Measurements from ENCODE around the gene RAB11A. TPM values are rescaled to one million over a fixed set of nuclear protein-coding genes. Genes with fewer than 3 reads are reported as not detected.

RAB11A gene
- total RNA-seq, 1 donor from 2014 or later: 153 TPM

DNA sequence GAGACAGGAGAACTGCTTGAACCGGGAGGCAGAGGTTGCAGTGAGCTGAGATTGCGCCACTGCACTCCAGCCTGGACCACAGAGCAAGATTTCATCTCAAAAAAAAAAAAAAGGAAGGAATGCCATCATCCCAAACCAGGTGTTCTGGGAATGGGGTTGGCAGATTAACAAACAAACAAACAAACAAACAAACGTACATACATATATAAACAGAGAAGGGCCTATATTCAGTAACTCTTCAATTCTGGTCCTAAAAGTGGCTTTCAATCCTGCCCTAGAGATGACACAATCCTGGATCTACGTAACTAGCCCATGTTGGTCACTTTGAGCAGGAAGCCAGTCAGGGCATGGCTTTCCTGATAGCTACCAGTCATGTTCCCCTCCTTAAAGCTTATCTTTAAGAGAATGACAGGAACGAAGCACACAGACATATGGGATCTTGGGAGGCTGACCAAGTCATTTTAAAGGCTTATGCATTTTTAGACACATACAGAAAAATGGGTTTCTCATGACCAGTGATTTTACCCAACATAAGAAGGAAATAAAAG lies 29.9 kb upstream of the RAB11A start:
- no peak for DNase-seq (ENCODE audit: low spot score)
- H3K27ac Mint-ChIP-seq (ENCODE audit: unreplicated experiment): no peak overlapping the region

GRCh38 chr15:65839985-65840384 lies 29.3 kb upstream of the RAB11A start:
- Mint-ChIP-seq H3K36me3 (ENCODE audit: low read depth) (no peaks in the 10 kb centered on the region), H3K27ac (ENCODE audit: unreplicated experiment) (no peak overlapping the region), H3K4me3 (ENCODE audit: unreplicated experiment) (no peak overlapping the region), H3K27me3 (ENCODE audit: low read depth) (peaks cover 13% of the 10 kb centered on the region), H3K4me1 (ENCODE audit: low read depth) (peaks cover 18% of the 10 kb centered on the region), H3K9me3 (ENCODE audit: low read depth) (peaks cover 4% of the 10 kb centered on the region)
- no peak for DNase-seq (ENCODE audit: low spot score)
- TF ChIP-seq, protein P1, sequence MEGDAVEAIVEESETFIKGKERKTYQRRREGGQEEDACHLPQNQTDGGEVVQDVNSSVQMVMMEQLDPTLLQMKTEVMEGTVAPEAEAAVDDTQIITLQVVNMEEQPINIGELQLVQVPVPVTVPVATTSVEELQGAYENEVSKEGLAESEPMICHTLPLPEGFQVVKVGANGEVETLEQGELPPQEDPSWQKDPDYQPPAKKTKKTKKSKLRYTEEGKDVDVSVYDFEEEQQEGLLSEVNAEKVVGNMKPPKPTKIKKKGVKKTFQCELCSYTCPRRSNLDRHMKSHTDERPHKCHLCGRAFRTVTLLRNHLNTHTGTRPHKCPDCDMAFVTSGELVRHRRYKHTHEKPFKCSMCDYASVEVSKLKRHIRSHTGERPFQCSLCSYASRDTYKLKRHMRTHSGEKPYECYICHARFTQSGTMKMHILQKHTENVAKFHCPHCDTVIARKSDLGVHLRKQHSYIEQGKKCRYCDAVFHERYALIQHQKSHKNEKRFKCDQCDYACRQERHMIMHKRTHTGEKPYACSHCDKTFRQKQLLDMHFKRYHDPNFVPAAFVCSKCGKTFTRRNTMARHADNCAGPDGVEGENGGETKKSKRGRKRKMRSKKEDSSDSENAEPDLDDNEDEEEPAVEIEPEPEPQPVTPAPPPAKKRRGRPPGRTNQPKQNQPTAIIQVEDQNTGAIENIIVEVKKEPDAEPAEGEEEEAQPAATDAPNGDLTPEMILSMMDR (IDR thresholded peaks at IDR 0.05): no peak

More for the DNA sequence above, 29.9 kb upstream of the RAB11A start:
- Mint-ChIP-seq H3K9me3 (ENCODE audit: low read depth) (peaks cover 4% of the 10 kb centered on the region), H3K36me3 (ENCODE audit: low read depth) (no peaks in the 10 kb centered on the region), H3K4me1 (ENCODE audit: low read depth) (peaks cover 20% of the 10 kb centered on the region), H3K4me3 (ENCODE audit: unreplicated experiment) (no peak overlapping the region), H3K27me3 (ENCODE audit: low read depth) (peaks cover 13% of the 10 kb centered on the region)
- TF ChIP-seq, protein P1 (IDR thresholded peaks at IDR 0.05): no peak

- TF ChIP-seq, protein P1 (IDR thresholded peaks at IDR 0.05): no peak
- Mint-ChIP-seq H3K9me3 (ENCODE audit: low read depth) (peaks cover 4% of the 10 kb centered on the region), H3K4me3 (ENCODE audit: unreplicated experiment) (no peak overlapping the region), H3K4me1 (ENCODE audit: low read depth) (peaks cover 15% of the 10 kb centered on the region), H3K36me3 (ENCODE audit: low read depth) (no peaks in the 10 kb centered on the region), H3K27me3 (ENCODE audit: low read depth) (peaks cover 16% of the 10 kb centered on the region), H3K27ac (ENCODE audit: unreplicated experiment) (no peak overlapping the region)
- no peak for DNase-seq (ENCODE audit: low spot score)
Observed at GRCh38 chr15:65841121-65841930, 28.0 kb upstream of the RAB11A start.

DNA sequence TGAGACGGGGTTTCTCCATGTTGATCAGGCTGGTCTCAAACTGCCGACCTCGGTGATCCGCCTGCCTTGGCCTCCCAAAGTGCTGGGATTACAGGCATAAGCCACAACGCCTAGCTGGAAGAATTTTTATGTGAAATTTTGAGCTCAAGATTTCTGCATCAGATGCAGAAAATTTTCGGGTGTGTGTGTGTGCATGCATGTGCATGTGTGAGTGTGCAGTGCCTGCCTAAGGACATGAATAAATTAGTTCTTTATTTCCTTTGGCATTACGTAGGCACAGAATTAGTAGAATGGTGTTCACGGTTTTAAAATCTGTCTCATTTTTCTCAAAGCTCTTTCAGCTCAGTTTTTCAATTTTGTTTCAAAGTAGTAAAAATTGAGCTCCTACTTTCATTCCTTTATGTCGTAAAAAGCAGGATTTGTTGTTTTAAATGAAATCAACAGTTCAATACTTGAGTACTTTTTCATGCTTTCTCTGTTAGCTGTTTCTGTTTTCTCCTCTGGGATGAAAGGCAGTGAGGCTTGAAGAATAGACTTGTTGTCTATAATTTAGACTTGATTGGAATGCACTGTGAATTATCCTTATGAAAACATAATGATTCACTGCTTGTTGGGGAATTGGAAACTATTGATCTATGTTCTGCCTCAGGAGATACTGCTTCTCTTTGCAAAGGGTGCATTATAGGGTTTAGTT lies 23.3 kb upstream of the RAB11A start:
- Mint-ChIP-seq H3K4me1 (ENCODE audit: low read depth) (peaks cover 8% of the 10 kb centered on the region), H3K27me3 (ENCODE audit: low read depth) (peaks cover 15% of the 10 kb centered on the region), H3K4me3 (ENCODE audit: unreplicated experiment) (no peak overlapping the region), H3K9me3 (ENCODE audit: low read depth) (peaks cover 4% of the 10 kb centered on the region), H3K36me3 (ENCODE audit: low read depth) (no peaks in the 10 kb centered on the region), H3K27ac (ENCODE audit: unreplicated experiment) (no peak overlapping the region)
- TF ChIP-seq, protein P1 (IDR thresholded peaks at IDR 0.05): no peak
- no peak for DNase-seq (ENCODE audit: low spot score)

DNA sequence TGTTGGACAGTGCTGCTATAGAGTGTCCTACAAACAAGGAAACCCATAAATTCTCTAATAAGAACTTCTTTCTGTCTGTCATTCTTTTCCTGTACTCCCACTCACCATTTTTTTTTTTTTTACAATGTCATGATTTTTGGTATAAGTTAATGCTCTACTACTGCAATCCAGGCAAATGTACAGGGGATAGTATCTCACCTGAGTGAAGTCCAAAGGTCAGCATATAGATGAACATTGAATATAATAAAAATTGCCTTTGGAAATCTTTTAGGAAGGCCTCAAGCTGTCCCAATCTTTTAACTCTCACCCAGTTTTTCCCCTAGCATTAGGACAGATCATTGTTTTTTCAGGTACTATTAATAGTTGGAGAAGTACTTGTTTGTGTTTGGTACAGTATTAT lies 21.3 kb upstream of the RAB11A start:
- TF ChIP-seq, protein P1 (IDR thresholded peaks at IDR 0.05): no peak
- H3K27ac Mint-ChIP-seq (ENCODE audit: unreplicated experiment): no peak overlapping the region
- no peaks in the 10 kb centered on the region for H3K4me1 Mint-ChIP-seq (ENCODE audit: low read depth)
- DNase-seq (ENCODE audit: low spot score): no peak
- no peaks in the 10 kb centered on the region for H3K36me3 Mint-ChIP-seq (ENCODE audit: low read depth)
- H3K9me3 Mint-ChIP-seq (ENCODE audit: low read depth): peaks cover 4% of the 10 kb centered on the region
- H3K4me3 Mint-ChIP-seq (ENCODE audit: unreplicated experiment): no peak overlapping the region
- peaks cover 15% of the 10 kb centered on the region for H3K27me3 Mint-ChIP-seq (ENCODE audit: low read depth)

Data from chondrocyte (in vitro differentiated cells).